A549 (cell line): ENCODE data around the gene RIT1.

Experiments used
- MYC ChIP-seq: IDR thresholded peaks from 2 replicates; pipeline ENCODE4 v1.6.1; 2012; ENCODE audit warnings: mild to moderate bottlenecking, inconsistent platforms, low read length, improper control_type of control experiment, borderline replicate concordance
- TF ChIP-seq, protein P1 (sequence below): IDR thresholded peaks from 2 replicates; pipeline ENCODE4 v1.6.1; 2012

- TF ChIP-seq, protein P1, sequence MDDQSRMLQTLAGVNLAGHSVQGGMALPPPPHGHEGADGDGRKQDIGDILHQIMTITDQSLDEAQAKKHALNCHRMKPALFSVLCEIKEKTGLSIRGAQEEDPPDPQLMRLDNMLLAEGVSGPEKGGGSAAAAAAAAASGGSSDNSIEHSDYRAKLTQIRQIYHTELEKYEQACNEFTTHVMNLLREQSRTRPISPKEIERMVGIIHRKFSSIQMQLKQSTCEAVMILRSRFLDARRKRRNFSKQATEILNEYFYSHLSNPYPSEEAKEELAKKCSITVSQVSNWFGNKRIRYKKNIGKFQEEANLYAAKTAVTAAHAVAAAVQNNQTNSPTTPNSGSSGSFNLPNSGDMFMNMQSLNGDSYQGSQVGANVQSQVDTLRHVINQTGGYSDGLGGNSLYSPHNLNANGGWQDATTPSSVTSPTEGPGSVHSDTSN: no peak
- no peak for TF ChIP-seq MYC
Measured at GRCh38 chr1:155858800-155859233, 52.3 kb downstream of the RIT1 start.
